GM12892 (cell line): ENCODE data around the gene CRIP1. TPM values are rescaled to one million over a fixed set of nuclear protein-coding genes. Genes with fewer than 3 reads are reported as not detected.

Source experiments
- DNase-seq: peaks from one replicate; pipeline ENCODE4 v3.0.0; 2011; ENCODE audit not compliant: insufficient read length
- FAIRE-seq: peaks from 2 replicates; lab custom pipeline; 2011; peaks lifted over from hg19 to GRCh38; lab: Jason Lieb, UNC
- POLR2A ChIP-seq: IDR thresholded peaks from 2 replicates; pipeline ENCODE4 v1.6.1; 2011; ENCODE audit warnings: low read depth, low read length, control low read depth
- POLR2AphosphoS5 ChIP-seq: IDR thresholded peaks from 2 replicates; pipeline ENCODE4 v1.6.1; 2011; ENCODE audit warnings: low read depth, low read length, control low read depth
- TAF1 ChIP-seq: IDR thresholded peaks from 2 replicates; pipeline ENCODE4 v1.6.1; 2011; ENCODE audit warnings: low read depth, mild to moderate bottlenecking, control low read depth, low read length, borderline replicate concordance
- polyA plus RNA-seq: library from polyadenylated mRNA; unstranded; fragments of >200 nt; gene quantifications from one replicate; pipeline ENCODE4 v1.2.1, GENCODE V29; 2012; ENCODE audit warnings: missing spikeins, inconsistent platforms; ENCODE audit not compliant: missing spikeins

The CRIP1 gene
- 378 TPM for polyA plus RNA-seq

GRCh38 chr14:105486163-105486973 lies at the start of gene CRIP1:
TSS of gene CRIP1 (plus strand) at chr14:105486886. CDS start at chr14:105487260, 374 bp downstream.
- no peak for DNase-seq
- peak; percentile 87 for FAIRE-seq
- TF ChIP-seq POLR2A (no peak), TAF1 (no peak), POLR2AphosphoS5 (no peak)

- TF ChIP-seq POLR2A (no peak), TAF1 (no peak), POLR2AphosphoS5 (no peak)
- DNase-seq = no peak
- no peak for FAIRE-seq
These were observed 49.6 kb upstream of the CRIP1 start for GRCh38 chr14:105436891-105437722.

GRCh38 chr14:105437723-105438500 lies 48.8 kb upstream of the CRIP1 start:
- TF ChIP-seq TAF1 (no peak), POLR2A (no peak), POLR2AphosphoS5 (no peak)
- DNase-seq = no peak
- no peak for FAIRE-seq

- no peak for FAIRE-seq
- no peak for DNase-seq
- TF ChIP-seq TAF1 (no peak), POLR2AphosphoS5 (no peak)
These were observed 47.5 kb upstream of the CRIP1 start for GRCh38 chr14:105439179-105439578.

- FAIRE-seq (no peak), DNase-seq (no peak)
- TF ChIP-seq TAF1 (no peak), POLR2AphosphoS5 (no peak), POLR2A (no peak)
These were observed 46.8 kb upstream of the CRIP1 start for GRCh38 chr14:105439710-105440553.

- DNase-seq = no peak
- FAIRE-seq = no peak
- TF ChIP-seq POLR2AphosphoS5 (no peak), POLR2A (no peak), TAF1 (no peak)
These were observed 46.2 kb upstream of the CRIP1 start for GRCh38 chr14:105440554-105440900.

- no peak for FAIRE-seq
- DNase-seq = no peak
- no peak for TF ChIP-seq POLR2A
- no peak for TF ChIP-seq TAF1
- no peak for TF ChIP-seq POLR2AphosphoS5
These were observed 45.7 kb upstream of the CRIP1 start for GRCh38 chr14:105440992-105441391.

GRCh38 chr14:105442125-105442524 lies 44.6 kb upstream of the CRIP1 start:
- DNase-seq (no peak), FAIRE-seq (no peak)
- TF ChIP-seq TAF1 = no peak
- no peak for TF ChIP-seq POLR2A
- TF ChIP-seq POLR2AphosphoS5 = no peak

- FAIRE-seq (no peak), DNase-seq (no peak)
- TF ChIP-seq POLR2AphosphoS5 (no peak), TAF1 (no peak), POLR2A (no peak)
These were observed 43.9 kb upstream of the CRIP1 start for GRCh38 chr14:105442834-105443233.

GRCh38 chr14:105444859-105445258 lies 41.8 kb upstream of the CRIP1 start:
- FAIRE-seq (no peak), DNase-seq (no peak)
- TF ChIP-seq TAF1 (no peak), POLR2A (no peak), POLR2AphosphoS5 (no peak)

GRCh38 chr14:105445290-105445689 lies 41.4 kb upstream of the CRIP1 start:
- no peak for DNase-seq
- TF ChIP-seq TAF1 = no peak
- TF ChIP-seq POLR2AphosphoS5 = no peak
- no peak for TF ChIP-seq POLR2A
- no peak for FAIRE-seq
